HG03039 (cell line): Measurements from ENCODE around the gene F5.

Experiments
- ATAC-seq: cut with Tn5 transposase; IDR thresholded peaks from one replicate; pipeline ENCODE4 v1.9.1; 2021; ENCODE audit warnings: mild to moderate bottlenecking, moderate library complexity; ENCODE audit not compliant: unreplicated experiment

F5 gene

DNA sequence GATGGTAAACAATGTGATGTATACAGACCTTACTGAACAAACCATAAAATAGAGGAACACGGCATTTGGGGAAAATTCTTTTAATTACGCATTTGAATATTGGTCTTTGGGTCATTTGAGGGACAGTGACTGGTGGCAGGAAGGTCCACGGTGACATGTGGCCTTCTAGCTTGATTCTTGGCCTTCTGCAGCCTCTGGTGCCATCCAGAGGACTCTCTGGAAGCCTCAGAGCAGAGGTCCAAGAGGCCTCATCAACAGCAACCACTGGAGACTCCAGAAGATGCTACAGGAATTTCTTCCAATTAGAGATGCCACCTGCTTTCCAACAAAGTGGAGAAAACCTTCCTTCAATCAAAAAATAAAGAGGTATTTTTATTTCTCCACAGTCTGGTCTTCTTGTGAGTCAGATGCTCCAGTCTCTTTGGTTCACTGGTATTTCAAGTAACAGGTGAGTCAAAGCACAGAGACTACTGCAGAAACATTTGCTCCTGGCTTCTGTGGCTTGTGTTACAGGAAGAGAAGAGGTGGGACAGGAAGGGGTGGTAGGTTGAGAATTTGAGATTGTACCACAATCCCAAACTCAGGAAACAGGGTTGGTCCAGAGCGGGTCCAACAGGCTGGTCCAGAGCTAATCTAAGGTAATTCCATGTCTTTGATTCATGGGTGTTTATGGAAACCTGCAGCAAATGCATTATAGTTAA is 2.7 kb upstream of the F5 start:
- no peak for ATAC-seq

GRCh38 chr1:169588112-169588511 is 1.8 kb upstream of the F5 start:
- no peak for ATAC-seq

DNA sequence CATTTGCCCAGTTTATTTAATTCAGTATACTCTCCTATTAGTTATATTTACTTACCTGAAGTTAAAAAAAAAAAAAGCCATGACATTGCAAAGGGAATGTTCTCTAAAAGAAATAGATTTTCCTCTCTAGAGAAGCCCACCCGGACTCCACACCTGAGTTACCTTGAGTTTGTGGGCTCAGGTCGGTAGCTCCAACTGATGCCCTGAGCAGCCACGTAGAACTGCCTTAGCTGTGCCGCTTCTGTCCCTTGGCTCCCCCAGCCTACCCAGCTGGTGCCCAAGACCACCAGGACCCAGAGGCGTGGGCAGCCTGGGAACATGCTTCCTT is 250 bp downstream of the F5 start:
- ATAC-seq, result no peak

DNA sequence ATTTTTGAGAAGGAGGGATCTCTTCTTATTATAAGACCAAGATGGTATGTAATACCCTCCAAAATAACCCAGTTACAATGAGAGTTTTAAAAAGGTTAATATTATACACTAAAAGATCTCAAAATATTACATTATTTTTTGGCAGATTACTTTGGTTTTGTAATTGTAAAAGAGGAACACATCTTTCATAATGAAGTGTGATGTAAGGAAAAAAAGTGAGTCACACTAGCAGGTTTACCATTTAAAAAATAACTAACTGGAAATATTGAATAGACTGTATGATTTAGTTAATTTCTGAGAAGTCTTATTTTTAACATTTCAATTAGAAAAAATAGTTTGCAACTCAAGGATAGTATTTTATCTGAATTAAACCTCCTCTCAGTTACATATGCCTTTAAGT is 1.1 kb downstream of the F5 start:
- ATAC-seq, result no peak

GRCh38 chr1:169584483-169585144 is 1.7 kb downstream of the F5 start:
- ATAC-seq, result no peak

DNA sequence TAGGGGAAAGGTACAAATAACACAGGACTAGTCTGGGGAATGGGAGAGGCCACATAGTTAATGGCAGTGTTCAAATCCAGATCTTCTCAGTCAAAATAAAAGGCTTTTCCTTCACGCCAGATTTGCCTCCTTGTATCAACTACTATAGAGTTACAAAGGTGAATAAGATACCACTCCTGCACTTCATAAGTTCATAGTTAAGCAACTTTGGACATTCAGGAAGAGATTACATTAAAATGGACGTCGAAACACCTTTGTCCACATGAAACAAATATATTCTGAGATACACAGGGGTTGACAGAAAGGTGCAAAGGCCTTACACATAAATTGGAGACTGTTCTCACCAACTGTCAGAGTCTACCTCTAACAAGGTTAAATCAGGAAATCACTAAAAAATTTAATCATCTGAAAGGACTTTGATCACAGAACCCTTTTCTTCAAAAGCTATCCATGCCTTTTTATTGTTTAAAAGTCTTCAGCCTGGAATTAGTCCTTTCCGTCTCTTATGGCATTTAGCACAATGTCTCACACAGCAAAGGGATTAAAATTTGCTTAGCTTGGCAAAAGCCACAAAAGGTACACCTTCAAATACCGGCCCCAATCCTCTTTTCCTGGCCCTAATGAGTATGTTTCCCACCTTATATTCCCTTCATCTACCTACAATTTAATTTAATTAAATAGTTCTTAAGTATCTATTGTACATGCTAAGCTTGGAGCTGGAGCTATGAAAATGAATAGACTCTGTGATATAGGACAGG is 8.1 kb downstream of the F5 start:
- no peak for ATAC-seq

- no peak for ATAC-seq
These were observed 9.3 kb downstream of the F5 start for GRCh38 chr1:169576935-169577331.

DNA sequence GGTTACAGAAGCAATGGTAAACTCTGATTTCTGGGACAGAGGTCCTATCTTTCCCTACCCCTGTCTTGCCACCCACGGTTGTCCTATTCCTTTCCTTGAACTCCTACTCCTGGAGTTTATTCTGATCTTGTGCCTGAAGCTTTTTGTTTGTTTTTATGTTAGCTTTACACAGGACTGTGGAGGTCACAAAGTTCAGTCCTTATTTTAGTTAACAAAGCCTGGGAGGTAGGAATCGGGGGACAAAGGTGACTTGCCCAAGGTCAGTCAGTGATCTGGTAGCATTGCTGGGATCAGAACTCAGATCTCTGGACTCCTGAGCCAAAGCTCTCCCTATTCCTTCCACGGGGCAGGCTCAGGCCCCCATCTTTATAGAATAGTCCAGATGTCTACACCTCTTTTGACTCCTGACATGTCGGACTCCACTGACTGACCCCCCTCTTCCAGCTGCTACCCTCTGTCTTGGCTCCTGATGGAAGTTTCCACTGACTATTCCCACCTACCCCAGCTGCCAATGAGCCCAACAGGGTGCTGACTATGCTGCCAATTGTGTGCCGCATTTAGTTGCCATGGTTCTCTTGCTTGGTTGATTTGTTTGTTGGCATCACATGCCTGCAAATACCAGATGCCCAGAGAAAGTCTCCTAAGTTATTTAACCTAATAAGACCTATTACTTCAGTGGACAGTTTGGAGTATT is 9.9 kb downstream of the F5 start:
- ATAC-seq, result no peak

GRCh38 chr1:169574336-169574735 is 11.9 kb downstream of the F5 start:
- ATAC-seq, result no peak

DNA sequence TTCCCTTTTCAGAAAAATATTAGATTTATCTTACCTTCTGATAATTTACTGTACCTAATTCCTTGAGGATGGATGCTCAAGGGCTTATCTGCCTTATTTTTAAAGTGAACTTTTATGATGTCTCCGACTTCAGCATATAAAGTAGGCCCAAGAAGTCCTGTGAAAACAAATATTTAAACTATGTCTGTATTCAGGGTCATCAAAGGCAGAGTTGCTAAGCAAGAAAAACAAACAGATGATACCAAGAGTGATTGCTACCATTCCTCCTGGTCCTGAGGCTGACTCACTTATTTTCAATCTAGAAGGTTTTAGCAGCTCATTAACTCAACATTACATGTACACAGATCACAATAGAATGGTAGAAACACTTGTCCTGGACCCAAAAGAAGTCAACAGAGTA is 14.1 kb downstream of the F5 start:
- ATAC-seq, result no peak

DNA sequence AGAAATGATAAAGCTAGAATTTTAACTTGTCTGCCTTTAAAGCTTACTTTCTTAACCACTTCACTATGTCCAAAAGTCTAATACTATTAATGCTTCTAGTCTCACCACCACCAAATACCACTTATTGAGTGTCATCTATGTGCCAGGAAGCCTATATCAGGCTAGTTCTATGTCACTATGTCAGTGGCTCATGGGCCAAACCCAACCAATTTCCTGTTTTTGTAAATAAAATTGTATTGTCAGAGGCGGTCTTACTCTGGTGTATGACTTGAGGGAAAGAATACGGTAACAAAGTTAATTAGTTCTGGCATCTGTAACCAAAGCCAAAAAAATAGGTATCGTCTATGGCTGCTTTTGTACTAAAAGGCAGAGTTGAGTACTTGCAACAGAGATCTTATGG is 14.8 kb downstream of the F5 start:
- no peak for ATAC-seq

DNA sequence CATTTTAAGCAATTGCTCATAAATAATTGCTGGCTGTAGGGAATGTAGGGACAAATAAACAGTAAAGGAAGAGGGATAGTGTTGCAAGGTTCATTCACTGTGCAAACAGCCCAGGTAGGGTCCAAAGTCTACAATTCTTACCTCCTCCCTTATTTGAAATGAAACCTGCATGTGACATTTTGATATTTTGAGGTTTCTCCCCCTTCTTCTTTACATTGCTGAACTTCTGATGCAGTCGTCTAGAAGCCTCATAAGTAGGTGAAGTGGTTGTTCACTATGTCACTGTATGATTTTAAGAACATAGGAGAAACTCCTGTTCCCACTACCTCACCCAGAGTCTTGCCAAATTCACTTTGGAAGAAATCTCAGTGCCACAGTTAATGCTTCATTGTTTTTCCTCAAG is 16.1 kb downstream of the F5 start:
- no peak for ATAC-seq

GRCh38 chr1:169568497-169568896 is 17.8 kb downstream of the F5 start:
- no peak for ATAC-seq

DNA sequence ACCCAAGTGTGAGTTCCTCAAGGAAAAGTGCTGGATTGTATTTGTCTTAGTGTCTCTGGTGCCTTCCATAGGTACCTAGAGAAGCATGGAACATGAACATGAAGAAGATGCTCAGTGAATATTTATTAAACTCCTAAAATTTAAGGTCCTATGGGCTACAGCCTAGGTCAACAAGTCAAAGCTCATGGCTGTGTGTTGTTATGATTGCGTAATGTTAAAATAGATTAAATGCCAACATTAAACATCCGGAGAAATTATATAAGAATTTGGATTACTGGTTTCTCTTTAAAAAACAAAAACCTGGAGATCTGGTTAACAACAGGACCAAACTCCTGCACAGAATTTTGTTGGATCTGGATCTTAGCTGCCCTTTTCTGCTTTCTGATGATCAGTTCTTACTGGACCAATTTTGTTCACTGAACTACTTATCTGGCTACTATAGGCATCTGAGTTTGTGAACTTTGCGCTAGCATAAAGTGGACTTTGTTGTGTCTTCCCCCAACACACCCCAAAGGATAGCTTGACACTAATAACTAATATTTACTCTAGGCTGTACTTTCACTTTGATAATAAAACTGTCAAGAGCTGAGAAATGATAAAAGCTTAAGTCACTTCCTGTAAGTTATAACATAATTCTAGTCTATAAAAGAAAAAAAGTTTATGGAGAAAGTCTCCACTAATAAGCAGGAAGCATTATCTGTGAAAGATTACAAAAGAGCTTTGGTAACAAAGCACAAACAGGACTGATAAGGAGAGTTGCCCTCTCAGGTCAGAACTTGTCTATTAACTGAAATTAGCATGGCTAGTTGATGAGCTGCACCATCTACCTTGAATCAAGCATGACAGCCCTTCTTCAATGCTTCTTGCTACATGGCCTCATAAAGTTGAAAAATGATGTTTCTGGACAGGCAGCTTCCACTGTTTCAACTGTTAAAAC is 20.7 kb downstream of the F5 start:
- no peak for ATAC-seq

GRCh38 chr1:169563650-169564049 is 22.6 kb downstream of the F5 start:
- ATAC-seq, result no peak

DNA sequence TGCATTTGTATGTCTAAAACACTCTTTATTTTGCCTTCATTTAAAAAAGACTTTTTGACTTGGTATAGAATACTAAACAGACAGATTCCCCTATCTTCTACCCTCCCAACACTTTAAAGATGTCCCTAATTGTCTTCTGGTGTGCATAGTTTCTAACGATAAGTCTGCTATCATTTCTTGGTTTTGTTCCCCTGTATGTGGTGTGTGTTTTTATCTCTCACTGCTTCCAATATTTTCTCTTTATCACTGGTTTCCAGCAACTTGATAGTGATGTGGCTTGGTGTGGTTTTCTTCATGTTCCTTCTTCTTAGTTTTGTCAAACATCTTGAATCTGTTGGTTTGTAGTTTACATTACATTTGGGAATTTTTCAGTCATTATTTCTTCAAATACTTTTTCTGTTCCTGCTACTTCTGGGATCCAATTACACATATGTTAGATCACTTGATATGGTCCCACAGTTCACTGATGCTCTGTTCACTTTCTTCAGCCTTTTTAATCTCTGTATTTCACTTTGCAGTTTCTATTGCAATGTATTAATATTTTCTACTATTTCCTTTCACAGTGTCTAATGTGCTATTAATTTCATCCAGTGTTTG is 23.2 kb downstream of the F5 start:
- ATAC-seq, result no peak

DNA sequence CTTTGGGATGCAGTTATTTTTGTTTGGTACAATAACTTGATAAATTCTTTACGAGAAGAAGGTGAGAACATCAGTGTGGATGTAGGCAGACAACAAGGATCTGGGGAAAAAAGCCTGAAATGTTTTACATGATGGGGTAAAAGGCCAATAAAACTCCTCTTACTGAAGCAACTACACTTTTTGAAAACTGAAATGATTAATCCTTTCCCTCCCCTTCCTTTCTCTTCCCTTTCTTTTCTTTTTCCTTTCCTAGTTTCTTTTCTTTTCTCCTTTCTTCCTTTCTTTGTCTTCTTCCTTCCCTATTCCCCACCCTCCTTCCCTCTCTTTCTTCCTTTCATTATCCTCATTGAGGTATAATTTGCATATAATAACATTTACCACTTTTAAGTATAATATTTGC is 24.6 kb downstream of the F5 start:
- ATAC-seq, result no peak

- ATAC-seq, result no peak
These were observed 29.1 kb downstream of the F5 start for GRCh38 chr1:169557131-169557530.

DNA sequence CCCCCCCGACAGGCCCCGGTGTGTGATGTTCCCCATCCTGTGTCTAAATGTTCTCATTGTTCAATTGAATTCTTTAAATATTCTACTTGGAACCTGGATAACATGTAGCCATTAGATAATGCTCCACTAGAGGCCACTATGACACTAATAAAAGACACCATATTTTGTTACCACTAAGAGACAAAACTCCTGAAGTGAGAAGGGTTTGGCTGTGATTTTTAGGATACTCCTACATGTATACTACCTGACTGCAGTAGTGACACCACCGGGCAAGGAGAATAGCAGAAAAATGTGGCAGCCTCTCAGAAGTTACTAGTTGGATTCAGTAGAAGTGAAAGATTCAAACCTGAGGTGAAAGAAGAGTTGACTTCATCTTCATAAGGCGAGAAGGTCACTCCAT is 36.0 kb downstream of the F5 start:
- no peak for ATAC-seq

- ATAC-seq, result no peak
These were observed 38.0 kb downstream of the F5 start for GRCh38 chr1:169548282-169548681.
